ENCODE data around the gene CERS6. TPM values are rescaled to one million over a fixed set of nuclear protein-coding genes. Genes with fewer than 3 reads are reported as not detected.

CERS6 gene
- total and polyA plus RNA-seq, 8 donors = 18.8 to 24.5 (median 22.1) TPM

GRCh38 chr2:168466834-168467565, 10.9 kb downstream of the CERS6 start:
- intact Hi-C loops (cut with DNase I) = no loop called here
- H3K4me1 ChIP-seq = peaks cover 11 to 33% of the 10 kb centered on the region in 2 donors
- H3K36me3 ChIP-seq = no peaks in the 10 kb centered on the region
- H3K9me3 ChIP-seq = no peaks in the 10 kb centered on the region
- ATAC-seq = peak; percentile 66
- peak overlapping the region; percentile 0 to 30 for H3K27ac ChIP-seq
- peak in 1 of 4 donors; percentile 23 for DNase-seq
- H3K4me3 ChIP-seq = no peak overlapping the region
- TF ChIP-seq, protein P1, sequence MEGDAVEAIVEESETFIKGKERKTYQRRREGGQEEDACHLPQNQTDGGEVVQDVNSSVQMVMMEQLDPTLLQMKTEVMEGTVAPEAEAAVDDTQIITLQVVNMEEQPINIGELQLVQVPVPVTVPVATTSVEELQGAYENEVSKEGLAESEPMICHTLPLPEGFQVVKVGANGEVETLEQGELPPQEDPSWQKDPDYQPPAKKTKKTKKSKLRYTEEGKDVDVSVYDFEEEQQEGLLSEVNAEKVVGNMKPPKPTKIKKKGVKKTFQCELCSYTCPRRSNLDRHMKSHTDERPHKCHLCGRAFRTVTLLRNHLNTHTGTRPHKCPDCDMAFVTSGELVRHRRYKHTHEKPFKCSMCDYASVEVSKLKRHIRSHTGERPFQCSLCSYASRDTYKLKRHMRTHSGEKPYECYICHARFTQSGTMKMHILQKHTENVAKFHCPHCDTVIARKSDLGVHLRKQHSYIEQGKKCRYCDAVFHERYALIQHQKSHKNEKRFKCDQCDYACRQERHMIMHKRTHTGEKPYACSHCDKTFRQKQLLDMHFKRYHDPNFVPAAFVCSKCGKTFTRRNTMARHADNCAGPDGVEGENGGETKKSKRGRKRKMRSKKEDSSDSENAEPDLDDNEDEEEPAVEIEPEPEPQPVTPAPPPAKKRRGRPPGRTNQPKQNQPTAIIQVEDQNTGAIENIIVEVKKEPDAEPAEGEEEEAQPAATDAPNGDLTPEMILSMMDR (IDR thresholded peaks at IDR 0.05) = no peak
- no peaks in the 10 kb centered on the region for H3K27me3 ChIP-seq

DNA sequence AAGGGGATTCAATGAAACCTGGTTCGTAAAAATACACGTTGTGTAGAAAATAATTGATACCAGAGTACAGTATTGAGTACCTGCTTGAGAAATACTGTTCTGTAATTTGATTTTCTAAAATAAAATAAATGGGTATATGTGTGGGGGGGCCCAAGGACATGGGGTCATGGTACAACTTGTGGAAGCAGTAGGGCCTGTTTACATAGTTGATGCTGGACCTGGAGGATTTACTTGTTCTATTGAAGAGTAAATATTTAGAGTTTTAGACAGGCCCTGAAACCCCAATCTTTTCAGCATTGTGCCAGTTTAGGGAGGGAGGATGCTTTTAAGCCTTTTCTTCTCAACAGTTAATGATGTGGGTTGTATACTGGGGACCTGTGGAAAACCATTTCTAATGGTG, 11.7 kb downstream of the CERS6 start:
- Histone ChIP-seq H3K27ac (no peak overlapping the region), H3K4me1 (peaks cover 11 to 33% of the 10 kb centered on the region in 2 donors), H3K36me3 (no peaks in the 10 kb centered on the region), H3K27me3 (no peaks in the 10 kb centered on the region), H3K4me3 (no peak overlapping the region), H3K9me3 (no peaks in the 10 kb centered on the region)
- DNase-seq (no peak), ATAC-seq (no peak)
- intact Hi-C loops (cut with DNase I) = no loop called here
- TF ChIP-seq, protein P1 (IDR thresholded peaks at IDR 0.05) = no peak

DNA sequence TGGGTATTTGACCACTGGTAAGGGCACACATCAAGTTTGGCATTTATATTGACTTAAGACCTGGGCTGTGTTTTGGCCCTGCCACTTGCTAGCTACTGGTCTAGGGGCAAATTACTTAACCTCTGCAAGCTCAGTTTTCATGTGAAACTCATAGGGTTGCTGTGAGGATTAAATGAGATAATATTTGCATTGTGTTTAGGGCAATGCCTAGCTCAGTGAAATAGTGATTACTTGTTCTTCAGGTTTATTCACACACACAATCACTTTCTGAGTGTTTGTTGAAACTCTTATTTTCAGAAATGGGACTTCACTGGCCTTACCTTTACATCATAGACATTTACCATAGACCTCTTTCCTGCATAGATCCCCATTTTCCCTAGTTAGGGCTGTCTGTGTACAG, 12.3 kb downstream of the CERS6 start:
- Histone ChIP-seq H3K9me3 (no peaks in the 10 kb centered on the region), H3K4me3 (no peak overlapping the region), H3K27me3 (no peaks in the 10 kb centered on the region), H3K36me3 (no peaks in the 10 kb centered on the region), H3K27ac (no peak overlapping the region), H3K4me1 (peaks cover 11 to 33% of the 10 kb centered on the region in 2 donors)
- DNase-seq = no peak
- TF ChIP-seq, protein P1 (IDR thresholded peaks at IDR 0.05) = no peak
- ATAC-seq = no peak
- intact Hi-C loops (cut with DNase I) = no loop called here

GRCh38 chr2:168469281-168469988, 13.4 kb downstream of the CERS6 start:
- peaks cover 11 to 33% of the 10 kb centered on the region in 2 donors for H3K4me1 ChIP-seq
- no peaks in the 10 kb centered on the region for H3K27me3 ChIP-seq
- intact Hi-C loops (cut with DNase I) = no loop called here
- no peak overlapping the region for H3K27ac ChIP-seq
- TF ChIP-seq, protein P1 (IDR thresholded peaks at IDR 0.05) = no peak
- DNase-seq (no peak), ATAC-seq (no peak)
- H3K9me3 ChIP-seq = no peaks in the 10 kb centered on the region
- no peaks in the 10 kb centered on the region for H3K36me3 ChIP-seq
- H3K4me3 ChIP-seq = no peak overlapping the region
